ENCODE data around the gene USP33. TPM values are rescaled to one million over a fixed set of nuclear protein-coding genes. Genes with fewer than 3 reads are reported as not detected.

USP33 gene
- total and polyA plus RNA-seq, 2 of the 8 experiments (the other 6 are each of a cell fraction or from before 2014, with no cell fraction given) = 20.0 to 55.5 TPM

- TF ChIP-seq NANOG (IDR thresholded peaks at IDR 0.05; ENCODE audit: insufficient read depth, low read depth, low read length, poor library complexity, severe bottlenecking) = no peak
- TF ChIP-seq RBBP5 (IDR thresholded peaks at IDR 0.05; ENCODE audit: borderline replicate concordance, low read depth, low read length) = peak; percentile 76; the same call in 1 of the 2 replicates
- no peak for TF ChIP-seq SP2 (IDR thresholded peaks at IDR 0.05; ENCODE audit: low read length)
- TF ChIP-seq BCL11A (IDR thresholded peaks at IDR 0.05; ENCODE audit: low read depth in 2 of 2, low read length in 2 of 2) = no peak
- TF ChIP-seq TBP (IDR thresholded peaks at IDR 0.05; ENCODE audit: low read depth, low read length) = peak; percentile 72
- peak; percentile 95 for TF ChIP-seq USF2 (IDR thresholded peaks at IDR 0.05; ENCODE audit: low read length)
- no peak for TF ChIP-seq RXRA (IDR thresholded peaks at IDR 0.05; ENCODE audit: insufficient read depth, low read depth, low read length)
- TF ChIP-seq KDM5A (IDR thresholded peaks at IDR 0.05; ENCODE audit: low read length) = peak; percentile 86
- no peak for TF ChIP-seq POU5F1 (IDR thresholded peaks at IDR 0.05; ENCODE audit: low read depth, low read length)
These were observed 77.0 kb downstream of the USP33 start, which contains the start of gene ZZZ3 (continued) for GRCh38 chr1:77682460-77683159.

All from H1 (cell line).